Amniotic stem cell (primary cell): ENCODE data around the gene MARF1.
"Not testable (repeated sequence)": the region's sequence is repeated elsewhere in the genome, so short reads cannot be mapped to it uniquely, and the experiment has no call there.

Source experiments
- DNase-seq: peaks from one replicate; lab custom pipeline; 2025; lab: John Stamatoyannopoulos, UW

Gene MARF1

DNA sequence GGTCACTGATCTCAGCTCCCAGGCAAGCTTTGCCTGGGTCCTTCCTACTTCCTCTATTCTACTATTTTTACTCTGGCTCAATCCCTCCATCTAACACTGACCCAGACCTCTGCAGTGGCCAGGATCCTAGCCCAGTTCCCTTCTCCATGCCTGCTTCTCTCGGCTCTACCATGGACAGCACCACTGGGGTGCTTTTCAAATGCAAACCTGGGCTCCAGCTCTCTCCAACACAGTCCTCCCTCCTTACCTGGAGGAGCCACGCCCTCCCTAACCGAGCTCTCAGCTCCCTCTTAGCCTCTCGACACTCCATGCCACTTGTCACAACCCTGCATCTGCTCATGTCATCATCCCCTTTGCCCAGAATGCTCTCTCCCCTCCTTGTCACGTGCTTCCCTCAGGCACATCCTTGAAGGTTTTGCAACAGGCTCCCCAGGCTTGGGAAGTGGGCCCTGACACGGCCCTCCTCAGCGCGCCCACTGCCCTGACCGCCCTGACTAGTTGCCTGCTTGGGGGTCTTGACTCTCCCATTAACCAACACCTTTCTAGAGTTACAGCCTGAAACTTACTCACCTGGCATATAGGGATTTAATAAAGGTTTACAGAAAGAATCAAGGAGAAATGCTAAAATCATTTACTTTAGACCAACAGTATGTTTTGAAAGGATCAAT is 41.6 kb downstream of the MARF1 start:
- no peak for DNase-seq

DNA sequence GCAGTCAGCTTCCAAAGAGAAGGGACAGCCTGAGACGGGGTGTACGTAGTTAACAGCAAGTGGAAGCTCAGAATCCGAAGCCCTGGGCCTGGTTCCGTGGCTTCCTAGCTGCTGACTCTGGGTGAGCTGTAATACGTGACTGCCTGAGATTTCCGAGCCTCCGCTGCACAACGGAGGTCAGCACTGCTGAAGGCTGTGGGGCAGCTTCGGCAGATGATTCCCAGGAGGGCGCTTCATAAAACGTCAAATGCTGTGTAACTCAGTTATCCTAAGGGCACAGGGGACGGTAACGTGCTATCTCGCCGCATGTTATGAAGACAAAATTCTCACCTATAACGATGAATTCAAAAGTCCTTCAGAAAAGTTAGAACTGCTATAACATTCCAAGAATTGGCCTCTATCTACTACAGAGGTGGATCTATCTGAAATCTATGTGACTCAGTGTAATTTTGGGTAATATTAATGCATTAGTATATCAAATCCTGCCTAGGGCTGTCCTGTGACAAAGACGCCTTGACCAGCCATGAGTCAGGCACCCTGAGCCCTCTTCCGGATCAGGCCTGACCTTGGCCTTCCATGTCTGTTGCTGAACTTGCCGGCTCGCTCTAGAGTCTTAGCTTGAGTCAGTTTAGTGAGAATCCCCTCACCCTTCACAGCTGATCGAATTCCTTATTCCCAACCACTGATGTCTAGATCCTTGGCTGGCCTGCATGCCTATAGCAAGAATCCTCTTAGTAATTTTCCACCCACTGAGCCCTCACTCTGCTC is 43.5 kb downstream of the MARF1 start:
- no peak for DNase-seq

DNA sequence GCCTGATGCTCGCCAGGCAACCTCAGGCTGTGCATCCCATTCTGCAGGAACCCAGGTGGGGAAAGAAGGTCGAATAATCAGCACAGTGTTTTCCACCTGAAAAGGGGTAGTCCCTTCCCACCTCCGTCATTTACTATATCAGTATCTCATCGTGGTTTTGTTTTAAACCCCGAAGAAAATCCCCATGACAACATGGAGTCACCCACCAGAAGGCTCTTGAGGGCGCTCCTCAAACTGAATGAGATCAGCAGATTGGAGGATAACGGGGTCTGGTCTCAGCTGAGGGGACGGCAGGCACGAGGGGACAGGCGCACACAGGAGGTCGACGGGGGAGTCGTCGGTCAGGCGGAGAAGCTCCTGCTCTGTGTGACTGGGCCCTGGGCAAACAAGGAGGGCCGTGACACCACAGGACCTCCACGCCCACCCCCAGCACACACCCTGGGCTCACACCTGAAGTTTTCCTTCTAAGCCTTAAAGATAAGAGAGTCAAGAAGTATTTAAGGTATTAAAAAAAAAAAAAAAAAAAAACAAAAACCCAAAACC is 44.2 kb downstream of the MARF1 start:
- no peak for DNase-seq

DNA sequence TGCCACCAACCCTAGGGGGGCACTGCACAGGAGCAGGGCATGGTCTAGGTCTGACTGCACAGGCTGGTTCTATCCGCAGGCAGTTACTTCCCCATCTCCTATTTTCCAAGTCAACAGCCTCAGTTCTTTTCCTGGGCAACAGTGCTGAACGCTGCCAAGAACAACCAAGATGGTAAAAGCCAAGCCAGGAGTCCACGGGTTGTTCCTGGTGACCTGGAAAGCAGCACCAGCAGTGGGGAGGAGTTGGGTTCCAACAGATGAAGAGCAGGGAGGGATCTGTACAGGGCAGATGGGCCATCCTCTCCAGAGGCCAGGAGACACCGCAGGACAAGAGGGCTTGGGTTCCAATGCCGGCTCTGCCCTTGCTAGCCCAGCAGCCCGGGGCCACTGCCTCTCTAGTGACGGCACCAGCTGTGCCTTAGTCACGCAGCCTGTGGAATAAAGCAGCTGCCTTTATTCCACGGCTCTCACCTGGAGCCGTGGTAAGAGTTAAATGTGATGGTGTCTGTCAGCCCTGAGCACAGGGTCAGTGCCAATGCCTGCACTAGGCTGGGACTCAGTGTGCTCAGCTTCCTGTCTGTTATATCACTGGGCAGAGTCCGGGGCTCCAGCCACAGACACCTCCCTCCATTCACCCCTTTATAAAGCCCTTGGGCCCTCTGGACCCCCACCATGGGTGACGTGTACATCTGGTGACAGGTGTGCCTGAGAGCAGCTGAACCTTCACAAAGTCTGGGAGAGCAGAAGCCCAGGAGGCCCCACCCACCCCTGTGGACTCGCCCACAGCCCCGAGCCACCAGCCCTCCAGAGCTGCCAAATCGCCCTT is 44.9 kb downstream of the MARF1 start:
- DNase-seq = no peak

DNA sequence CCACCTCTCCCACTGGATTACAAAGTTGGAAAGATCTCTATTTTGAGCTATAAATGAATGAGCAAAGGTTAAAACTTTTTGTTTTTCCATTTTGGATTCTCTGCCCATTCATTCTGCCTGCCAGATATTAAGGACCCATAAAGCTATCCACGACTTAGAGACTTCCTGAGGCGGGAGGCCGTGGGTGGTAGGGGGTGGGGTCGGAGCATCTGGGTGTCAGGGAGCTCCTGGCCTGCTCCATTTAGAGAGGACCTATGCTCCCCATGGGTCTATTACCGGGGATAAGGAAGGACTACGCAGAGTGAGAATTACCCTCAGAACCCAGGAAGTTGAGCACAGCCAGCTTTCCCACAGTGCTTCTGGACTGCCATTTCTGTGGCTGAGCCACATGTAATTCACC is 45.8 kb downstream of the MARF1 start:
- DNase-seq = no peak

DNA sequence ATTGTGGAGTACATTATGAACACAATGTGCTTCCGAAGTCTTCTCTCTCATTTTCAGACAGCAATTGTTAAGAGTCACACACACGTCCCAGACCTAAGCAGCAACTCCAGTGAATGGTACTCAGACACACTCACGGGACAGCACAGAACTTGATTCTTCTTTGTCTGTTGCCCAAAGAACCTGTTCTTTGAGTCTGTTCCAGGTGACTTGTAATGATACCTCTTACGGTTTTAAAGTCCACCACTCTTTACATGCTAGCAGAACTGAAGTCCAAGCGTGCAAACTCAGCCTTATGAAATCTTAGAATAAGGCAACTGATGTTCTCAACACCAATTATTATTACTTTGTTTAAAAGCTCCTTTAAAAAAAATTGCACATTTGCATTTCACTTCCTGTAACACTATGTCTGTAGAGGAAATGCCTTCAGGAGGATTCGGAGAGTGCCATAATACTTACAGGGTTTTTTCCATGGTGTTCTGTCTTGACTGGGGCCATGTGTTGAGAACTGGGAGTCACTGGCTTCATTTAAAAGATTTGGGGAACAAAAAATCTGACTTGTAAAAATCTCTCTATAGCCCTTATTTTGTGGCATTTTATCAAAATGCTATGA is 48.1 kb downstream of the MARF1 start:
- DNase-seq = no peak

DNA sequence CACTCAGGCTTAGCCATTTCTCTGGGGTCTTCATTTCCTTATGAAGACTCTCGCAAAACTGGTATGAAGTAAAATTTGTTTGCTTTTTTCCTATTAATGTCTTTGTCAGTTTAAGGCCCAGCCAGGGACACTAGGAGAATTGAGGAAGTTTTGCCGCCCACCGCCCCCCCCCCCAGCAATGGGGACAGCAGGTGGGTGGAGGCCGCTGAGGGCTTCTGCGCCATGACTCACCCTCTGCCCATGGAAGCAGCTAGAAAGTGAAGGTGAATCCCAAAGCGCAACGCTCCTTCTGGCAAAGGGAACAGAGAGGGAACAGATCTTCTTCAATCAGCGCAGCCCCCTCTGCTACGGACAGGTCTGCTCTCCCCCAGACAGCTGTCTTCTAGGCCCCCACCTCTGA is 49.7 kb downstream of the MARF1 start:
- no peak for DNase-seq

DNA sequence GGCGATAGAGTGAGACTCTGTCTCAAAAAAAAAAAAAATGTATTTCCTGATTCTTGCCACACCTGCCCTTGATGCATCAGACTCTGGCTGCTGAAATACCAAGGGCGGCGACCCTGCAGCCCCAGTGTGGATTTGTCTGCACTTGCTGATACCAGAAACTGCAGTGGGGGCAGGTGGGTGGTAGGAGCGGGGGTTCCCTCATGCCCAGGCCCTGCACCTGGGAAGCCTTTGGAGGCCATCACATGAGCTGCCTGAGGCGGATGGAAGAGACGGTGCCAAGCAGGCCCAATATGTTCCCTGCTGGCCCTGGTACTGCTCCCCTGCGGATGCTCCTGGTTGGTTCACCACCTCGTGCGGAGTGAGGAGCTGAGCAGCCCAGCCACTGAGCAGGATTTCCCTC is 50.6 kb downstream of the MARF1 start:
- no peak for DNase-seq

DNA sequence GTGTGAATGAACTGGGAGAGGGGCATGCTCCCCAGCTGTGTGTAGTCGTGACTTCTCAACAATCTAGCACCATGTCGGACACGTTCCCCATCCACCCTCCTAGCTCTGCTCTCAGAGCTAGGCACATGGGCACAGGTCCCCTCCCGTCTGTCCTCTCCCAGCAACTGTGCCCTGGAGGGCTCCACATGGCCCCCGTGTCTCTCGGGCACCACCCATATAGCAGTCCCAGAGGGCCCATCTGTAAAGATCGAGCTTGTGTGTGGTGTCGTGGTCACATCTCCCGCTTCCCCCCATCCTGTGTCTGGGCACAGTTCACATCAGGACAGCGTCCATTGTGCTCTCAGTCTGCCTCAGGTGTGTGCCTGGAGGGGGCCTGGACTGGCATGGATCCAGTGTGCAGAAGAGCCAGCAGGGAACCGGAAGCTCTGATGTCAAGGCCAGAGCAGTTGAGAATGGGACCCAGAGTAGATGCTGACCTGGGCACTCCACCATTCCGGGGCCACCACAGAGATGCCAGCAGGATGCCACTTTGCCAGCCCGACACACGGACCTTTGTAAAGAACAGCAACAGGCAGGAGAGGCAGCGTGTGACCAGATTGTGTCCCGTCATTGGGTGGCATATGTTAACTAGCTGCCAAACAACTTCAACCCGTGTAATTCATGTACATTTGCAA is 55.7 kb downstream of the MARF1 start:
- DNase-seq = no peak

DNA sequence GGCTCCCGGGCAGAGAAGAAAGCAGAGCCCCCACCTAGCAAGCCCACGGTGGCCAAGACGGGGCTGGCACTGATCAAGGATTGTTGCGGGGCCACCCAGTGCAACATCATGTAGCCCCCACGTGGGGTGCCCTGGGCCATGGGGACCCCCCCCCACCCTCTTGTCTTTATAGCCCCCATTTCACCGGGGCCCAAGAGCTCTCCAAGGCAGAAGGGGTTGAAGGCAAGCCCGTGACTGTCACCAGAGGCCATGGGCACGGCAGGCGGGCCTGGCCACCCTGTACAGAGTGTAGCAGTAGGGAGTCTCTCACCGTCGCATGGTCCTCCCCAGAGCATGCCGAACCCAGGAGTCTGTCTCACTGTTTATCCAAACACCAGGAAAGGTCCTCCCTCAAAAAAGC is 56.2 kb downstream of the MARF1 start:
- no peak for DNase-seq

DNA sequence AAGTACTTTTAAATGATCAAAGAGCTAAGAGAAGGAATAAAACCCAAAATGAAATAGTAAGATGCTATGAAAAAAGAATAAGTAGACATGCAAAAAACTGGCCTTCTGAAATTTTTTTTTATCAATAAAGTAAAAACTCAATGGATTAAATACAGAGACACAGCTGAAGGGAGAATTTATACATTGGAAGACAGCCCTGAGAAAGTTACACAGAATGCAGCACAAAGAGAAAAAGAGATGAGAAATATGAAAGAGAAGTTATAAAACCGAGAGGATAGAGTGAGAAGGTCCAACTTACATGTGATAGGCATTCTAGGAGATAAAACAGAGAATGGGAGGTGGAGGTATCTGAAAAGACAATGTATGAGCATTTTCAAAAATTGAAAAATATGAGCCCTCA is 57.0 kb downstream of the MARF1 start:
- DNase-seq = no peak

DNA sequence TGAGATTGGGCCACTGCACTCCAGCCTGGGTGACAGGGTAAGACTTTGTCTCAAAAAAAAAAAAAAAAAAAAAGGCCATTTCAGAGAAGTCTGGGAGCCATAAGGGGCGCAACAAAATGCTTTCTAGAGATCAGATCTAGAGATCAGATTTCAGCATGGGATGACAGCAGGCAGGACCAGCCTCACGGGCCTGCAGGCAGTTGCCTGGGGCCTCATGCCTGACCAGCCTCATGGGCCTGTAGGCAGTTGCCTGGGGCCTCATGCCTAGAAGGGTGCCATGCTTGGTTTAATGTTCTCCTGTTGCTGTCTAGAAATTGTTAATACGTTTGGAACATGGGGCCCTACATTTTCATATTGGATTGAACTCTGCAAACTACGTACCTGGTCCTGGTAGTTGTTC is 59.4 kb downstream of the MARF1 start:
- DNase-seq = no peak

DNA sequence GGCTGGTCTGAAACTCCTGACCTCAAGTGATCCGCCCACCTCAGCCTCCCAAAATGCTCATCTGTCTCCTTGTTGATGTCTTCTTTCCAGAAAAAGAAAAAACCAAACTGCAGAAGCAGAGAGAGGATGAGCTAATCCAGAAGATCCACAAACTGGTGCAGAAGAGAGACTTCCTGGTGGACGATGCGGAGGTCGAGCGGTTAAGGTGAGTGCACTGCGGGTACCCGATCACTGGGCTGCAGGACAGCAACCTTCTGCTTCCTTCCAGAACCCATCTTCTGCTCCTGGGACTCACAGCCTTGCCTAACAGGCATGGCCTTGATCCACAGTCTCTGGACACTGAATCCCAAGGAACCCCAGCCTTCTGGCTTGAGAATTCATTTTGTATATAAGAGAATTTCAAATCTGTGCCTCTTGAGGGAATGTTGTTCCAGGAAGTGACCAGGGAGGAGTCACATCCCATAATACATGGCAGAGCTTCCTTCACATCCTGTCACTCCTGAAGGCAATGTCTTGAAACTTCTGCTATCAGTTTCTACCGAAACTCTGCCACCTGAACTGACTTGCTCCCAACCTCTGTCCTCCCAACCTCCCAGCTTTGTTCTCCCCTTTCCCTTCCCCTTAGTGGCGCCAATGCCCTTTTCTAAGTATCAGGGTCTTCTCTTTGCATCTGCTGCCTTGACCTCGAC is 61.7 kb downstream of the MARF1 start:
- no peak for DNase-seq

DNA sequence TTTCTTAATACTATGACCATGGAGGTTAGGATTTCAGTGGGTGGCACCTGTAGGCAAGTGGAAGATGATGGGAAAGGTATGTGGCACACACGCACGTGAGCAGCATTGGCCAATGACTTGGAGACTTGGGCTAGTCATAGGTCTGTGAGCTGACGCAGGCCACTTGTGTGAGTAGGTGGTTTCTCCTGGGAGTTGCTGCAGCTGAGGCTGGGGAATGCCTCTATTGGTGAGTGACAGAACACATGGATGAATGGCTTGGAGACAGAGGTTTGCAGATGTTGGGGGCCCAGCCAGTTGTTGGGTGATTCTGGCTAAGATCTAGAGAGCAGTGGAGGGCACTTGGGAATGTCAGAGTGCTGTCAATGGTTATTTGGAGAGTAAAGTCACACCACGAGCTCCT is 64.1 kb downstream of the MARF1 start:
- DNase-seq = no peak

DNA sequence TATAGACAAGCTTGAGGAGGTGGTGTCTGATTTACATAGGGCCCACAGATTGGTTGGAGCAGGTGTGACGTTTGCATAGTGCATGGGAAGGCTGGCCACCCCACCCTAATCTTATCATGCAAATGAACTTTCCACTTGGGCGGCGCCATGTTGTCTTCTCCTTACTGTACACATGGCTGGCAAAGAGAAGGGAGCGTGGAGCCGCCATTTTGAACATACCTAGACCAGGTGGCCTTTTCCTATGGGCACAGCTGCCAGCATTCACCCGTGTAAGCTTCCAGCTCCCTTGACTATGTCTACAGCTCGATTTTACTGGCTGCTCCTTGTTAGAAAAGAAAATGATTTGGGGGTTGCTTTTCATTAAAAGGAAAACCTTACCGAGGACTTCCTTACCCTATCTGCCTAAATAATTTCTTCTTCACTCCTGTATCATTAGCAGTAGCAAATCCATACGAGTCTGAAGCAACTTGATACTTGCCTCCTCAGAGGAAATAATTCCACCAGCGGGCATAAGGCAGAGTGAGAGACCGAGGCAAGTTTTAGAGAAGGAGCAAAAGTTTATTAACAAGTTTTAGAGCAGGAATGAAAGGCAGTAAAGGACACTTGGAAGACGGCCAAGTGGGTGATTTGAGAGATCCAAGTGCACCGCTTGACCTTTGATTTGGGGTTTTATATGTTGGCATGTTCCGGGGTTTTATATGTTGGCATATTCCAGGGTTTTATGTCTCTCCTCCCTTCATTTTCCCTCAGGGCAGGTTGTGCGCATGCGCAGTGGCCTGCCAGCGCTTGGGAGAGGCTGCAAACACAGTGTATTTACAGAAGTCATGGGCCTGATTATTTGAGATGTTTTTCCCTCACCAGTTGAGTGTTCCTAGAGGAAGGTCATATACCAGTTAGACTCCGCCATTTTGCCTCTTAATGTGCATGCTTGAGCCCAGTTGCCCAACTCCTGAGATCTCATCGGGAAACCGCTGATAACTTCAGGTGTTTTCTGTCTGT is 65.7 kb downstream of the MARF1 start:
- no peak for DNase-seq

DNA sequence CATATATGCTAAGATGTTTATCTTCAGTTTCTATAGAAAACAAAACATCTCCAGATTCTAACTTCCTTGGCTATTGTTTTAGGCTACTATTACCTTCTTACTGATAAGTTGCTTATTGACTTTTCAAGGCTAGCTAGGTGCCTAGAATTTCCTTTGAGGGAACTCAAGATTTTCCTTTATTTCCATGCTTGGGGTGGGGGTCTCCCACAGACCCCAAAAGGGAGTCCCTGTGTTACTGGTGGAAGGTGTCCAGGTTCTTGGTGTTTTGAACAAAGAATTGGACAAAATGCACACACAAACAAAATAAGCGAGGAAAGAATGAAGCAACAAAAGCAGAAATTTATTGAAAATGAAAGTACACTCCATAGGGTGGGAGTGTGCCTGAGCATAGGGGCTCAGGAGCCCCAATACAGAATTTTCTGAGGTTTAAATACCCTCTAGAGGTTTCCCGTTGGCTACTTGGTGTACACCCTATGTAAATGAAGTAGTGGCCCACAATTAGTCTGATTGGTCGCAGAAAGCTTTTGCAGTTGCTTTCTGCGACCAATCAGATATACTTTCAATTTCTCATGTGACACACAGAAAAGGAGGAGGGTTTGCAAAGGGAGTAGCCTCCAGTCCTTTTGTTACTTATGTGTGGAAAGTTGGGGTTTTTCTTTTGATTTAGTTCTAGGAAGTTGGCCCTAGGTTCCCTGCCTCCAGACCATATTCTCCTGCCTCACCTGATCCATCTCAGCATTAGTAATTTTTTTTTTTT is 67.5 kb downstream of the MARF1 start:
- DNase-seq = no peak

DNA sequence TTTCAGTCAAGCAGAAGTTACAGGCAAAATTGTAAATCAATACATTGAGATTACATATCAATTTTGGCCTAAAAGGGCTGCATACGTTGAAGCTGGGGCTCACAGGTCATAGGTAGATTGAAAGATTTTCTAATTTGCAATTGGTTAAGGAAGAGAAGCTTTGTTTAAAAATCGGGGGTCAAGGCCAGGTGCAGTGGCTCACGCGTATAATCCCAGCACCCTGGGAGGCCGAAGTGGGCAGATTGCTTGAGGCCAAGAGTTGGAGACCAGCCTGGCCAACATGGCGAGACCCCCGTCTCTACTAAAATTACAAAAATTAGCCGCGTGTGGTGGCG is 68.4 kb downstream of the MARF1 start:
- no peak for DNase-seq

DNA sequence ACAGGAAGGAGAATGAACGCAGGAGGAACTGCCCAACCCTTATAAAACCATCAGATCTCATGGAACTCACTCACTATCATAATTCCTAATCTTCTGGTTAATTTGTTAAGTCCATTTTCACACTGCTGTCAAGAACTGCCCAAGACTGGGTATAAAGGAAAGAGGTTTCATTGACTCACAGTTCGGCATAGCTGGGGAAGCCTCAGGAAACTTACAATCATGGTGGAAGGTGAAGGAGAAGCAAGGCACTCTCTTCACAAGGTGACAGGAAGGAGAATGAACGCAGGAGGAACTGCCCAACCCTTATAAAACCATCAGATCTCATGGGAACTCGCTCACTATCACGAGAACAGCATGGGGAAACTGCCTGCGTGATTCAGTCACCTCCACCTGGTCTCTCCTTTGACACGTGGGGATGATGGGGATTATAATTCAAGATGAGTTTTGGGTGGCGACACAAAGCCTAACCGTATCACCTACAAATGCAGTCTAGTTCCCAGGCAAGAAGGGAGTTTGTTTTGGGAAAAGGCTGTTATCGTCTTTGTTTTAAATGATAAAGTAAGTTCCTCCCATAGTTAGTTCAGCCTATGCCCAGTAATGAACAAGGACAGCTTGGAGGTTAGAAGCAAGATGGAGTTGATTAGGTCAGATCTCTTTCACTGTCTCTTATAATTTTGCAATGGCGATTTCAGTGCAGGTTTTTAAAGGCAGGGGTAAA is 68.9 kb downstream of the MARF1 start:
- not testable (repeated sequence) for DNase-seq
